Left kidney (tissue), 8 donors: ENCODE measurements around the gene RAC2. TPM values are rescaled to one million over a fixed set of nuclear protein-coding genes. Genes with fewer than 3 reads are reported as not detected.

Source experiments
- DNase-seq: peaks from one replicate; pipeline ENCODE4 v3.0.0-alpha.2; 2013
- long read RNA-seq, 8 donors: transcript quantifications; one replicate each; lab custom pipeline, GENCODE V29; 2026
- polyA plus RNA-seq: library from polyadenylated mRNA; unstranded; fragments of 120-200 nt; gene quantifications from one replicate; pipeline ENCODE4 v1.2.1, GENCODE V29; 2013; ENCODE audit not compliant: insufficient read length

RAC2 gene
- 5.1 TPM for polyA plus RNA-seq
- long read RNA-seq, donor 1, partial matches to known transcripts, result 0 of 4 reads
- long read RNA-seq, donor 1, other reads (novel, unspliced or antisense), result 0 of 4 reads
- long read RNA-seq, donor 2, partial matches to known transcripts, result 0 of 3 reads
- long read RNA-seq, donor 2, other reads (novel, unspliced or antisense), result 0 of 3 reads
- long read RNA-seq, donor 3, partial matches to known transcripts, result 0 of 1 reads
- long read RNA-seq, donor 3, other reads (novel, unspliced or antisense), result 0 of 1 reads
- long read RNA-seq, donor 4, result 0 reads
- long read RNA-seq, donor 5, transcript RAC2-201 (7 exons, 1,482 nt), result major isoform, 9 of 9 reads
- long read RNA-seq, donor 5, partial matches to known transcripts, result 0 of 9 reads
- long read RNA-seq, donor 5, other reads (novel, unspliced or antisense), result 0 of 9 reads
- long read RNA-seq, donor 6, partial matches to known transcripts, result 0 of 3 reads
- long read RNA-seq, donor 6, other reads (novel, unspliced or antisense), result 0 of 3 reads
- long read RNA-seq, donor 7, transcript RAC2-201 (7 exons, 1,482 nt), result major isoform, 6 of 6 reads
- long read RNA-seq, donor 7, partial matches to known transcripts, result 0 of 6 reads
- long read RNA-seq, donor 7, other reads (novel, unspliced or antisense), result 0 of 6 reads
- long read RNA-seq, donor 8, partial matches to known transcripts, result 0 of 3 reads
- long read RNA-seq, donor 8, other reads (novel, unspliced or antisense), result 0 of 3 reads

DNA sequence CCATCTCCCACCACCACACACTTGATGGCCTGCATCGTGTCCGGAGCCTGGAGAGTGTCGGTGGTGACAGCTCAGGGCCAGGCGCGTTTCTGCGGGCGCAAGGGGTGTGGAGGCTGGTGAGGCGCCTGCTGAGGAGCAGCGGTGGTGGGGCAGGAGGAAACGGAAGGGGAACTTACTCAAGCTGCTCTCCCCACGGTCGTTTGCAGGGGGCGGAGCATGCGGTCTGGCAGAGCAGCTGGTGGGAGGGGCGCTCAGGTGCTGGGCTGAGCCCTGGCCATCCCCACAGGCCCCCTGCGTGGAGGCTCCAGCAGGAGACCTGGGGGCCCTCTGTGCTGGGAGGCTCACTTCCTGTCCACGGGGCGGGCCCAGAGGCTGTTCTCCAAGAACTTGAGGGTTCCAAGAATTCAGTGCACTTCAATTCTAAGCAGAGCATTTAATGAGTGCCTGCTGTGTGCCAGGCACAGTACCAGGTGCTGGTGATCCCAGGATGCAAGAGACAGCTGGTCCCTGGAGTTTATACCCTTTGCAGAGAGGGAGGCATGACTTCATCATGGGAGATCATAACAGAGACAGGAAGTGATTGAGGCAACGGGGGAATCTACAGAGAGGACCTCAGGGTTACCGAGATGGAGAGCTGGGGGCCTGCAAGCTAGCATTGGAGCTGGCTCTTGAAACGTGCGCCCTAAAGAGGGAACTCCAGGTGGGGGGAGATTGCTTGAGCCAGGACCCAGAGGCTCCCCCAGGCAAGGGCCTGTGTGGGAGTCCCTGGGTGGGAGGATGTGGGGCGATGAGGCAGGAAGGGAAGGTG, at the start of gene RAC2:
TSS of gene RAC2 (minus strand) at position 156 of the 808 bp plus-strand sequence. CDS start at position 35, 121 bp downstream.
- no peak for DNase-seq

DNA sequence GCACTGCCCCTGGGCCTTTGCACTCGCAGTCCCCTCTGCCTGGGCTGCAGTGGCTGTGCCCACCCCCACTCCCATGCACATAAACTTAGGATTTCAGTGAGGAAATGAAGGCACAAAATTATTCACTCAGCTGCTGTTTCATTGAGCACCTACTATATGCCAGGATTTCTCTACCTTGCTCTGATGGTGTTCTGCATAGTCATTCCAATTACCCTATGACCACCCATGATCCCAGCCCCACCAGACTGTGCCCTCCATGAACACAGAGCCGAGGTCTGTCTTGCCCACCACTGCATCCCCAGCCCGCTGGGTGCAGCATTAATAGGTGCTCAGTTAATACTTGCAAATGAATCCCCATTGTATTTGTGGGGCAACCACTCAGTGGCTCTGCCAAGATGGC, 49.1 kb upstream of the RAC2 start:
- no peak for DNase-seq

DNA sequence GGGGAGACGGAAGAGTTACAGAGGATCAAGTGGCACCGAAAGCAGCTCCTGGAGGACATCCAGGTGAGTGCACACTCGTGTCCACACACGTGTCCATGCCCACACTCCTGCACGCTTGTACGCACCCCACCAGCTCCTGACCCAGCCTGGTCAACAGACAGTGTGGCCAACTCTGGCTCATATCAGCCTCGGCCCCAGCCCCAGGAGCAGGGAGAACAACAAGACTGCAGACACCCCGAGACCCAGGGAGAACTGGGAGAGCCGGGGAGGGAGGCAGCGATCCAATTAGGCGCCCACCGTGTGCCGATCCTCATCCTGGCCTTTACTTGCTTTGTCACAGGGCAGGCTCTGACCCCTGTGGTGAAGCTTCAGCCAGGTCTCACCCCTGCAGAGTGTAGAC, 48.6 kb upstream of the RAC2 start:
- DNase-seq, result no peak

DNA sequence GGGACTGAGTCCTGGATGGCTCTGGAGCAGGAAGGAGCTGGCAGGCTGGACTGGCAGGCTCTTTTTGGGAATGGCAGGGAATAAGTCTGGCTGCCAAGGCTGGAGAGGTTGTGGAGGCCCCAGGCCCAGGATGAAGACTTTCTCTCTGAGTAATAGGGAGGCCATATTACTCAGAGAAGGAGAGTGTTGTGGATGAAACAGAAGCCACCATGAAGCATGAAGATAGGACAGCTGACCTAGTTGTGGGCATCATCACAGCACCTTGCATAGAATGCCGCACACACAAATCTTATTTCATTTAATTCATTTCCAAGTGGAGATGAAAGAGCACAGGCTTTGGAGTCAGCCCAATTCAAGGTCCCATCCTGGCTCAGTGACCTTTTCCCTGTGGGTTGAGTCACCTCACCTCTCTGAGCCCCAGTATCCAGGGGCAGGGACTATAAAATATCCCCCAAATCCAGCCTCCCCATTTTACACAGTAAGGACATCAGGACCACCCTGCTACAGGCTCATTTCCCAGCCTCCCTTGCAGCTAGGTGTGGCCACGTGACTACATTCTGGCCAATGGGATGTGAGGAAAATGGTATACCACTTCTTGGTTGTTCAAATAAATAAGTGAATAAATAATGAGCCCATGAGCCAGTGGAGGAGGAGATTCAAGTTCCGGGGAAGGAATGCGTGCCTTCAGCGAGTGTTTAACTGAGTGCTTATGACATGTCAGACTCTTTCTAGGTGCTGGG, 47.7 kb upstream of the RAC2 start:
- DNase-seq, result no peak

DNA sequence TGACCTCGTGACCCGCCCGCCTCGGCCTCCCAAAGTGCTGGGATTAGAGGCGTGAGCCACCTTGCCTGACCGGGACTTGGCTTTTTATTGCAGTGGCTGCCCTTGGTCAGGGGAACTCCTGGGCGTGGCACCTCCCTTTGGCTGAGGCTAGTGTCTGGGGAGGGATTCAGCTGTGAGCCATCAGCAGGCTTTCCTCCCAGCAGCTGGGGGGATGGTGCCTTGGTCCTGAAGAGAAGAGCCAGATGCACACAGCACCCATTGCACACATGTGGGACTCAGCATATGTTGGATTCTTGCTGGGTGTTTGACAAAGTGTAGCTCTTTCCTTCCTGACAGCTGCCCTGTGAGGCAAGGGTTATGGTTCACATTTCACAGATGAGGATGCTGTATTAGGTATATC, 46.7 kb upstream of the RAC2 start:
- DNase-seq, result no peak

DNA sequence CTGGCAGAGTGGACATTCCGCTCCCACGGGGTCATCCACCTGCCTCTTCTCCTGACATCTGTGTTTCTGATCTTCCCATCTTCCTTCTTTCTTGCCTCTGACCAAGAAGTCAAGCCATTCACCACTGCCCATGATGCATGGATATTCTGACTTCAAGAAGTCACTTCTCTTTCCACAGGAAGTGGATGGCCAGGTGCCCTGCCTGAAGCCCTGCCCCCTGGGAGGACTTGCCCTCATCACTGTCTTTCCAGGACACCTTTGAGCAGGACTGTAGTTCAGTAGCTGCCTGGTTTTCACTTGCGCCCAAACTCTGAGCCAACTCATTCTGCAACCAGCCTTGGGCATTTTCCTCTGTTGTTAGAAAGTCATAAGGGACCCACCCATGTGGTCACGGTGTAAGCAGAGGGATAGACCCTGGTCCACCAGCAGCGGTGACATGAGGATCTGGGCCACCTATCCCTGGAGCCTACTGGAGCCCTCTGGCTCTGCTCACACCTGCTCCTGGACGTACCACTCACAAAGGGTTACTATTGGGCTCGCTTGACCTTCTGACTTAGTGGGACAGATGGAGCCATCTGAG, 45.2 kb upstream of the RAC2 start:
- no peak for DNase-seq

DNA sequence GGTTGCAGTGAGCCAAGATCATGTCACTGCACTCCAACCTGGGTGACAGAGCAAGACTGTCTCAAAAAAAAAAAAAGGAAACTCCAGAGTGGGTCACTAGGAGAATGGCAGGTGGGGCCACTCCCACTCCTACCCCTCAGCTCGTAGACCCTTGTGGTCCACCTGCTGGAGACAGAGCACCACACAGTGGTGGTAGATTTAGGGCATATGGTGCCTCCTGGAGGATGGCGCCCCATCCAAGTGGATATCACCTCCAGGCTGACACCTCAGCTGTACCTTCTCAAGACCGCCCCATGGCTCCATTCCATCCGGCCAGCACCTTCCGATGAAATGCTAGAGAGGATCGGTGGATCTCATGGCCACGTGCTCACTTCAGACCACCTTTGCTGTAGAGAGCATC, 44.5 kb upstream of the RAC2 start:
- no peak for DNase-seq

DNA sequence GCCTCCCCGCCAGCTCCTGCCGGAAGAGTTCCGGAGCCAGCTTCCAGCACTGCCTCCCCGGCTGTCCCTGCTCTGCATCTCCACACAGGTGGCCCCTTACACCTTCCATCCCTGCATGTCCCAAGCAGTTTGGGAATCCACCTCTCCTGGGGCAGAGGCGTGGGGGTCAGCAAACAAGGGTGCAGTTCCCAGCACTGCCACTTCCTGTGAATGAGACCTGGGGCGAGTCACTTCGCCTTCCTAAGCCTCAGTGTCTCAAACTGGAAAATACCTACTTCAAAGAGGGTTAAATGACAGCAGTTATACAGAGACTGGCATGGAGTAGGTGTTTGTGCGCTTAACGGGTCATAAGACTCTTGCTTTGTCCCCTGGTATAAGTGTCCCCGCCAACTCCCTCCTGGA, 43.5 kb upstream of the RAC2 start:
- DNase-seq, result no peak

DNA sequence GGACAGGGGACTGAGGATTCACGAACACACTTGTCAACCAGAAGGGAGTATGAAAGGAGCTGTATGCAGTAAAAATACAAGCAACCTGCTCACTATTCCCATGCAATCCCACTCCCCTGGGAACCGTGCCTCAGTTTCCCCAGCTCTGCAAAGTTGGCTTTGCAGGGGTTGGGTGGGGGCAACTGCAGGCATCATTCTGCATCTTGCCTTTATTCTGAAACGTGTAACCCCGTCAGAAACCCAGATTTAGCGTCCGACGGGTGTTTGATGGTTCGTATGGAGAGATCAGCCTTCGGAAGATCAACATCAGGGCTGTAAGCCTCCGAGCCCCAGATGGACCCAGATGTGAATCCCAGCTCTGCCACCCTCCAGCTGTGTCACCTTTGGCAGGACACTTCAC, 41.9 kb upstream of the RAC2 start:
- DNase-seq, result no peak

DNA sequence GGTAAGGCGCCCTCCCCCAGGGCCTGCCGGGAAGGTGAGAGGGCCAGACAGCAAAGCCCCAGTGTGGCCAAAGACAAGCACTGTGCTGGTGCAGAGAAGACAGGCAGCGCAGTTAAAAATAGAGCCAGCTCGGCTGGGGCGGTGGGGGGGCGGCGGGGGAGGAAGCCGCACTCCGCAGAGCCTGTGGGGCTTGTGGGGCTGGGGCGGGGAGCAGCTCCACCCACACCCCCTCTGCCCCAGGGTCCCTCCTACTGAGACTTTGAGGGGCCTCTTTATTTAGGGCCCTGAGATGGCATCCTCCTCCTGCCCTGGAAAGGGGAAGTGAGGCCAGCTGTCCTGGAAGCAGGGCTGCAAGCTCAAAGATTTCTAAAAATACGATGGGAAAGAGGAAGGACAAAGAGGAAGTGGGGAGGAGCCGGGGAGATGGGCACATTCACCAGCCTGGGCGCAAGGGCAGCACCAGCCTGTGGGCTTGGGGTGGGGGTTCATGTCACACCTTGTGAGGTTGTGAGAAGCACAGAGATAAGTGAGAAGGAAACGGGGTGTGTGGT, 40.8 kb upstream of the RAC2 start:
- DNase-seq, result no peak

DNA sequence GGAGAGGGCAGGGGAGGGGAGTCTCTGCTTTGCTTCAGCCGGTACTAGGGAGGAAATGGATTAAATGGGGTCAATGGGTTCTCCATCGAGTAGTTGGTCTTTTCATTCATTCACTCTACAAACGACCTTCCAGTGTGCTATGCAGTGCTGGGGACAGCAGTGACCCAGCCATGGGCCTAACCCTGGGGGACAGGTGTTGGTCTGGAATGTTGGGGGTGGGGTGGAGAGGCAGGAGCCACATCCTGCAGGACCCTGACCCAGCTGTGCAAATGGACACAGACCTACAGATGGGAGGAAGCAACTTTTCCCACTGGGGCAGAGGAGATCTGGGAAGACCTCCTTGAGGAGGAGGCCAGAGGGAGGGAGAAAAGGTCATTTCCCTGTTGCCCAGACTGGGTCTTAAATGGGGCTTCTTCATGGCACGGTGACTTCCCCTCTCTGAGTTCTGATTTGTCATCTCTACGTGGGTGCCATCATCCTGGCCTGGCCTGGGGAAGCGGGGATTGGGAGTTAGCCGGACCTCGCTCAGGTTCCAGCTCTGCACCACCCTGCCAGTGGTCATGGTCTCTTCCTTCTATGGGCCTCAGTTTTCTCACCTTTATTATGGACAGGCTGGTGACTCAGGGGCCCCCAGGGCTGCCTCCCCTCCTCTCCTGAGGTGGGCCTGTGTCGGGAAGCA, 40.2 kb upstream of the RAC2 start:
- no peak for DNase-seq

DNA sequence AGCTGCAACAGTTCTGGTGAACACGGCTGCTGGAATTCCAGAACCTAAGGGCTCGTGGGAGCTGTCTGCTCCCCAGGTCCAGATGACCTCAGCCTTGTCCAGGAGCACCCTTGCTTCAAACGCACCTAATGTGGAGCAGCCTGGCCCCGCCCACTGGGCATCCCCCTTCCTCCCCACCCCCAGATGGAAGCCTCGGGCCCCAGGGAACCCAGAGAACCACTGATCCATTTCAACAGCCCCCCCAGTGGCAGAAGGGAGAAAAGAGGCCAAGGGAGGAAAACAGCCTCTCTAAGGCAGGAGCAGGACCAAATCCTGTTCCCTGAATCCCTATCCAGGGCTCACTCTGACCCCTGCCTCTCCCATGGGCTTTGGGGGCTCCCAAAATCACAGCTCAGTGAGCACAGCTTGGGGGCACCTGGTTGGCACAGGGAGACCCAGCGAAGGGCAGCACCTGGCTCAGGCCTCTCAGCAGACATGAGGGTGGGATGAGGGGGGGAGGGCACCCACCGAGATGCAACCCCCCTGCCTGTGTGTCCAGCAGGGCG, 39.4 kb upstream of the RAC2 start:
- DNase-seq, result no peak

DNA sequence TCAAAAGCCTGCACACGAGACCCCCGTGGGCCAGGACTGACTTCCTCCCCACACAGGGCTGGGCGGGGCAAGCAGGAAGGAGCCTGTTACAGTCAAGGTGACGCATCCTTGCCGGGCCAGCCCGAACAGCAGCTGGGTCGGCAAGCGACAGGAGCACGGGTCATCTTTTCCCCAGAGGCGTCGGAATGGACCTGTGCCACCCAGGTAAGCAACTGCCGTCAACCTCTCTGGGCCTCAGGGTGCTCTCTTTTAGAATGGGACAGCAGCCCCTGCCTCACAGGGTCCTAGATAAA, 38.3 kb upstream of the RAC2 start, which contains the start of gene CYTH4:
TSS of gene CYTH4 (plus strand) at position 124 of the 293 bp plus-strand sequence. CDS start at position 186, 62 bp downstream.
- no peak for DNase-seq

DNA sequence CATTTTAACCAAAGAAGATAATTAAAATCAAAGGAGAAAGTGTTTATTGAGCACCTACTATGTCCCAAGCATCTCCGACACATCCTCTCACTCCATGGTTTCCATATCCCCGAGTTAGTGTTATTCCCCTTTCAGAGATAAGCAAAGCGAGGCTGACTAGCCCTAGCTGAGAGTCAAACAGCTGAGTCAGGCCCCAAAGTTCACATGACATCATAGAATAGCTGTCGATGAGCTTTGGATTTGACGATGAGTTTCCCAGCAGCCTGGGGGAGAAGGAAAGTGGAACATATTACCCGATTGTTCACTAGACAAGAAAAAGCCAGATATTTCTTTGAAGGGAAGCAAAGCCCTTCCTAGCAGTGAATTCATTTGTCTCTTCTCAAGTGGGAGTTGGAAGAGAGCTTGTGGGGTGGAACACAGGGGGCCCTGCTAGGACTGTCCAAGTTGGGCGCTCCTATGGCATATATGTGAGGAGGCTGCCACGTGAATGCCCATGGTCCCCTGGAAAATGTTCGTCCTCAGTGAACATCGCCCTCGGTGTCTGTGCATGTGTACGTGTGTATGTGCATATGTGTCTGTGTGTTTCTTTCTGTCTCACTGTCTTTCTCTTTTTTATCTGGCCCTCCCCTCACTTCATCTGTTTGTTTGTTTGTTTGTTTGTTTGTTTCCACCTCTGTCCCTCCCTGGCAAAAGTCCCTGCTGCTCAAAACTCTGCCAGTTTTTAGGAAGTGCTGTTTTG, 37.7 kb upstream of the RAC2 start:
- no peak for DNase-seq

DNA sequence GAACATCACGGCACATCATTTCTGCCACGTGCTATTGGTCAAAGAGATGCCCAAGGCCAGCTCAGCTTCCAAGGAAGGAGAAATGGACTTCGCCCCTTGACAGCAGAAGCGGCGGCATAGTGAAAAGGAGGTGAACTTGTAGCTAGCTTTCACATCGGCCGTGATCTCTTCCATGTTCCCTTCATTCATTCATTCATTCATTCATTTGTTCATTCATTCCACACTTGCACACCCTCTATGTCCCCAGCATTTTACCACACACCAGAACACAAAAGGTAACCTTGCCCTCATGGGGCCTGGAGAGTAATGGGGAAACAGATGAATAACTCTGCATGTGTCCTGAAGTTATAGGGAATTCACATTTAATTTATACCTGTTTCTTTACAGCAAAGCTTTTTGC, 37.1 kb upstream of the RAC2 start:
- no peak for DNase-seq

DNA sequence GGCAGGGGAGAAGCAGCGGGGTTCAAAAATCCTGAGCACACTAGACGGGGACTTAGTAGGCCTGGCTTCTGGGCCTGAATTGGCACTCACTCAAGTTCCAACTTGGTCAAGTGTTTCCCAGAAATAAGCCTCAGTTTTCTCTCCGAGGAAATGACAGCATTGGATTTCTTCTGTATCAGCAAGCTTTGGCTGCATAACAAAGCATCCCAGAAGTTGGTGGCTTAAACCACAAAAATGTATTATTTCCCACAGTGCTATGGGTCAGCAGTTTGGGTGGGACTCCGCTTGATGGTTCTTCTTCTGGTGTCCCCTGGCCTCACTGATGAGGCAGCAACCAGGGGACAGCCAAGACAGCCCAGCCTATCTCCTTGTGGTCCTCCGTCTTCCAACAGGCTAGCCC, 36.6 kb upstream of the RAC2 start:
- no peak for DNase-seq

DNA sequence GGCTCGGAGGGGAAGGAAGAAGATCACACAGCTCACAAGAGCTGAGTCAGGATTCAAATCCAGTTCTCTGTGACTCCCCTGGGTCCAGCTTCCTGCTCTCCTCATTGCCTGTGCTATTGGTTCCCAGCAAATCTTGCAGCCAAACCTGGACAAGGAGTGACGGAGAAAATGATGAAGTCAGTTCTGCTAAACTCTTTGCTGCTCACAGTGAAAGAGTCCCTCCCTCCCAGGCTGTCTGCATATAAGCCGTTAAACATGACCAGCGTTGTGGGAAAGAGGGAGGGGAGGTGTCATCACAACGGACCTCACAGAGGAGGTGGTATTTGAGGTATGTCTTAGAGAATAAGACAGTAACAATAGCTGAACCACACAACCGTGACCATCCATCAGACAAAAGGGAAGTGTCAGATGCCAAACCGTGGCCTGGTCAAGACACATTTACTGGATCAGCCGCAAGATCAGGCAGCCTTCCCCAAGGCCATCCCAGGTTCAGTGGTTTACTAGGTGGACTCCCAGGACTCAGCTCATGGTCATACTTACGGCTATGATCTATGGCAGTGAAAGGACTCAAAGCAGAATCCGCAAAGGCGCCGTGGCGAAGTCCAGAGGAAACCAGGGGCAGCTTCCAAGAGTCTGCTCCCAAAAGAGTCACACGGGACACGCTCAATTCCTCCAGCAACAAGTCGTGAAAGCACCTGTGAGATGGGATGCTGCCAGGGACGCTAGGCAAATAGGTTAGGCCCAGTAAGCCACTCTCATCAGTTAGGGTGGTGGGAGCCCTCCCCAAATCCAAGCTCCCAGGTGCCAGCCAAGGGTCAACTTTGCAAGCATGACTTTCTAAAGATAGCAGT, 35.5 kb upstream of the RAC2 start:
- DNase-seq, result no peak

DNA sequence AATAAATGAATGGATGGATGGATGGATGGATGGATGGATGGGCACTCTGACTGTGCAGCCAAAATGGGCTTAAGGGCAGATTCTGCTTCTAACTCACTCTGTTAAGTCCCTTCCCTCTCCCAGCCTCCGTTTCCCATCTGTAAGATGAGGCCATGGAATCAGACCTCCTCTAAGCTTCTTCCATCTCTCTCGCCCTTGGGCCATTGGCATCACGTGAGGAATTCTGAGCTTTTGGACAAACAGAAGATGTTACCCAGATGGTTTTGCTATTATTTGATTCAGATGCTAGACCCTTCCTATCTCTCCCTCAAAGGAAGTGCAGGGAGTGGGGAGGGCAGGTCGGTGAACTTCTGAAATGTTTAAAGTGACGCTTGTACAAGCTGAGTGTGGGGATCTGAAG, 34.2 kb upstream of the RAC2 start:
- DNase-seq, result no peak

DNA sequence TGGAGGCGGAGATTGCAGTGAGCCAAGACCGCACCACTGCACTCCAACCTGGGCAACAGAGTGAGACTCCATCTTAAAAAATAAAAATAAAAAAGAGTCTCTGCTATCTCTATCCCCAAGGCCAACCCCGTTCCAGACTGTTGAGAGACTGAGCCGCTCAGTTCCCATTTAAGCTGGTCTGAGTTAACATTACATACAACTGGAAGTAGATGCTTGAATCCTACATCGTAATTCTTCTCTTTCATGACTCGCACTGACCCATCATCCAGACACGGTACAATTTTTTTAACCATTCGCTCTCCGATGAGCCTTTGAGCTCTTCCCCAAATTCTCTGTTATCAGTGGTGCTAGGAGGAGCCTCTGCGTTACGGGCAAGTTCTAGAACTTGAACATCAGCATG, 33.3 kb upstream of the RAC2 start:
- no peak for DNase-seq
